Peyer's patch (tissue), 4 donors: ENCODE results near the gene PCDHB8.

Source experiments
- CTCF ChIP-seq, 6 experiments: fragments of 450-650 bp in 4 of 6; fragments of 200-600 bp in 2 of 6; sonication (generic) in 1 of 6; IDR thresholded peaks; one replicate each; pipeline ENCODE4 v1.5.1; 2017 to 2019; ENCODE audit warnings: antibody characterized with exemption in 6 of 6, mild to moderate bottlenecking in 3 of 6, moderate library complexity in 1 of 6
- POLR2A ChIP-seq, 2 donors: fragments of 450-650 bp; IDR thresholded peaks; one replicate each; pipeline ENCODE4 v1.5.1; 2017; ENCODE audit warnings: antibody characterized with exemption in 2 of 2, mild to moderate bottlenecking in 2 of 2, moderate library complexity in 2 of 2

- TF ChIP-seq POLR2A (IDR thresholded peaks at IDR 0.05) (no peak), CTCF (IDR thresholded peaks at IDR 0.05) (no peak)
These were observed 42.4 kb upstream of the PCDHB8 start, which contains the start of gene PCDHB5 for GRCh38 chr5:141135030-141135717.
